Activated CD4-positive, alpha-beta T cell treated with anti-CD3 and anti-CD28 coated beads, Interleukin-2, Interleukin-6, amounts not matched to agents 100 ng/mL and 50 ng/mL, durations not matched to agents 16 hours and 8 hours (primary cell): ENCODE data around the gene SMAD3.
"Not testable (repeated sequence)": the region's sequence is repeated elsewhere in the genome, so short reads cannot be mapped to it uniquely, and the experiment has no call there.

Experiments used
- DNase-seq: peaks from one replicate; pipeline ENCODE4 v3.0.0-alpha.2; 2020

Gene SMAD3

GRCh38 chr15:67110958-67111864 is 45.8 kb downstream of the SMAD3 start:
- DNase-seq: no peak

DNA sequence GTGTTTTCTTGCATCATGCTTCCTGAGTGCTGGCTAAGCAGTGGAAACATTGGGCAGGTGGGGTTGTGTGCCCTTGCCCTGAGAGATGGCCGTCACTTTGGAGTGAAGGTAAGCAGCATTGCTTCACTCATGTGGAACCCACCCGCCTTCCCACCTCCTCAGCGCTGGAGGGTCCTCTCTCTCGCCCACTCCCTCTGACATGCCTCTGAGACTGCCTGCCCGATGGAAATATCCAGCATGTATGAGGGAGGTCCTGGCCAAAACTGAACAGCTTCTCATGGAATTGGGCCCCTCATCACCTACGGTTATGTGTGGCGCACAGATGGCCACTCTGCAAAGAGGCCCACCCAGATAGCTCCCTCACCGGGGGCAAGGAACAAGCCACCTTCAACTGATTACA is 48.6 kb downstream of the SMAD3 start:
- DNase-seq: no peak

GRCh38 chr15:67114846-67115585 is 49.6 kb downstream of the SMAD3 start:
- DNase-seq: peak; percentile 58

GRCh38 chr15:67115586-67115969 is 50.2 kb downstream of the SMAD3 start:
- no peak for DNase-seq

DNA sequence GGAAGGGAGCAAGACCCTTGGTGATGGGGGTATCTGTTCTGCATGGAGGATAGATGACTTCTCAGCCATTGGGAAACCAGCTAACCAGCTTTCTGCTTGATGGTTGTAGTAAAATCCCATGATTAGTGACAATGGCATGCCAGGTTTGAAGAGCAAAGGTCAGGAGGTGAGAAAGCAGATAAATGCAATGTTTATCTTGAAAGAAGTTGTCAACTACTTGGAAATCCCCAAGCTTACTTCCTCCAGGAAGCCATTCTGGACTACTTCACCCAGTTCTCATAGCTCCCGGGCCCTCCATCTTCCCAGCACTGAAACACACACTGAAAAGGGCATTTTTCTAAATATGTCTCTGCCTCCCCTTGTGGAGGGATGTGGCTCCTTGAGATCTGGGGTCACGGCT is 51.3 kb downstream of the SMAD3 start:
- peak; percentile 34 for DNase-seq

DNA sequence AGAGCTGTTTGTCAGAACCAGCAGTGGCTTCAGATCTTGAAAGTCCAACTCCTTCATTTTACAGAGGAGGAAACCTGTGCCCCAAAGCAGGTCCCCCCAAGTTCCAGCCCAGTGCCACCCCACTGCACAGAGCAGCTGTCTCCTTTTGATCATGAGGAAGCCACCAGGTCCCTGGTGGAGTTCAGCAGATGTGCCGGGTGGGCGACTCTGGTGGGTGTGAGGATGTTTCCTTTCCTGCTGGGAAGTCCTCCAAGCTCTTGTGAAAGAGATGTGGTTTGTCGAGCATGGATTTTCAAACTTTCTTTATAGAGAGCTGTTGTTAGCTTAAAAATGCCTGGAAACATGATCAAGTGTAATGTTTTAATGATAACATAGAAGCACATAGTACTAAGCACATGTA is 52.0 kb downstream of the SMAD3 start:
- no peak for DNase-seq

DNA sequence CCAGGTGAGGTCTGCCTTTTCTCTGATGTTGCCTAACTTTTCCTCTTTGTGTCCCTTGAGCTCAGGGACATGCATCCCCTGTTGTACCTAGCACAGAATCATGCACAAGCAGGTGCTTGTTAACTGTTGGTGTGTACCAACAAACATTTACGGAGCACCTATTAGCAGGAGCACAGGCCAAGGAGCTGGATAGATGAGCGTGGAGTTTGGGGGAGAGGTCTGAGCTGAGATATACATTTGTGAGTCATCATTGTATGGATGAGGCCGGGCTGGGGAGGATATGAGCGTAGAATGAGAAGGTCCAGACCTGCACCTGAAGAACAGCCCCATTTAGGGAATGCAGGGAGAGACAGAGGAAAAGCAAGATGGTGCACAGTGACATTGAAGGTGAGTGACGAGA is 53.4 kb downstream of the SMAD3 start:
- no peak for DNase-seq

GRCh38 chr15:67119238-67119846 is 53.9 kb downstream of the SMAD3 start:
- no peak for DNase-seq

- no peak for DNase-seq
These were observed 54.8 kb downstream of the SMAD3 start for GRCh38 chr15:67120009-67120838.

- peak; percentile 86 for DNase-seq
These were observed 55.6 kb downstream of the SMAD3 start for GRCh38 chr15:67120839-67121643.

GRCh38 chr15:67121644-67122605 is 56.5 kb downstream of the SMAD3 start:
- no peak for DNase-seq

- DNase-seq: not testable (repeated sequence)
These were observed 57.4 kb downstream of the SMAD3 start for GRCh38 chr15:67122816-67123215.

DNA sequence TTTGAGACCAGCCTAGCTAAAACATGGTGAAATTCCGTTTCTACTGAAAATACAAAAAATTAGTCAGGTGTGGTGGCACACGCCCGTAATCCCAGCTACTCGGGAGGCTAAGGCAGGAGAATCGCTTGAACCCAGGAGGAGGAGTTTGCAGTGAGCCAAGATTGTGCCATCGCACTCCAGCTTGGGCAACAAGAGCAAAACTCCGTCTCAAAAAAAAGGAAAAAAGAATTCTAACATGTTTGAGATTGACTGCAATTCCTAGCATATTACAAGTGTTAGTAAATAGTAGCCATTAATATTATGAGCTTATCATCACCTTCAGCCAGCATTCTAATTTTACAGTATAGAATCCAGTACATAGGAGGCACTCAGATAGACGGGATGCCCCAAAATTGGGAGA is 57.9 kb downstream of the SMAD3 start:
- DNase-seq: not testable (repeated sequence)

- DNase-seq: no peak
These were observed 58.7 kb downstream of the SMAD3 start for GRCh38 chr15:67124111-67124510.

- DNase-seq: no peak
These were observed 59.6 kb downstream of the SMAD3 start for GRCh38 chr15:67124911-67125588.

- no peak for DNase-seq
These were observed 60.4 kb downstream of the SMAD3 start for GRCh38 chr15:67125589-67126502.

DNA sequence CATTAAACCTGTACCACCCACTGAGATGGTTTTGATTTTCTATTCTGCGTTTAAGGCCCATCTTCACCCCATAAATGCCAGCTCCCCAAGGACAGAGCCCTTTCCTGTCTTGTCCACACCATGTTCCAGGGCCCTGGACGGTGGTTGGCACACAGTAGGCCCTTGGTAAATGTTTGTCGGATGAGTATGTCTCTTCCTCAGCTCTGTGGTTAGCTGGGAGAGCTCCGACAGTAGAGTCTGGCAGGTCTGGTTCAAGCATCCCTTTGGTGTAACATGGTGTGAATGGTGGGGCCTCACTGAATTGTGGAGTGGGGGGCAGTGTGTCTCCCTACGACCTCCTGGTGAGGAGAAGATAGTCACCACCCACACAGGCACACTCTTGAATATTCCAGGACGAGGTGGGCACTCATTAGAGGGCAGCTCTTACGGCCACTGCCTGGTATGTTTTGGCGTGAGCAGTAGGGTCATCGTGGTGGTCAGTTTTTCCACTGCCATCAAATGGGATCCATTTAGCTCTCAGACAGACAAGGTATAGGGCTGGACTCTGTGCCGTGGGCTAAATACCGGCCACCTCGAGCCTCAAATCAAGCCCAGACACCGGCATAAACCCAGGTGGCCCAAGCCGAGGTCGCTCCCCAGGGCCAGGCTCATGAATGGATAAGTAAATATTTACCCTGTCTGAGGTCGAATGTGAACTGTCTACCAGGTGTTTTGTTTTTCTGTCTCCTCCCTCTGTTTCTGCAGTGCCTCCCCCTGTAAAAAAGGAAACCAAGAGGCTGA is 61.3 kb downstream of the SMAD3 start:
- DNase-seq: no peak

GRCh38 chr15:67127331-67127664 is 61.9 kb downstream of the SMAD3 start:
- DNase-seq: no peak
